Stomach (tissue), 9 donors: ENCODE measurements around the gene VAV3. TPM values are rescaled to one million over a fixed set of nuclear protein-coding genes. Genes with fewer than 3 reads are reported as not detected.

ENCODE experiments used
- DNase-seq, 2 donors: peaks; one replicate each; pipeline versions ENCODE4 v3.0.0 to v3.0.0-alpha.2; 2013 to 2019
- H3K27ac ChIP-seq, 5 donors: fragments of 200-600 bp in 4 of 5; sonication (generic) in 4 of 5; one replicate each; pipeline ENCODE4 v1.5.1; 2013 to 2019; ENCODE audit warnings: mild to moderate bottlenecking in 1 of 5, moderate library complexity in 1 of 5
- H3K27me3 ChIP-seq, 3 donors: fragments of 200-600 bp; sonication (generic); one replicate each; pipeline ENCODE4 v1.5.1; 2017 to 2019; ENCODE audit warnings: mixed run types in 1 of 3
- H3K36me3 ChIP-seq, 4 donors: fragments of 200-600 bp; sonication (generic); 1 replicate in 3 of 4; 2 replicates in 1 of 4; pipeline ENCODE4 v1.5.1; 2016 to 2019
- H3K4me1 ChIP-seq, 4 donors: fragments of 200-600 bp; sonication (generic); one replicate each; pipeline ENCODE4 v1.5.1; 2016 to 2019
- H3K4me3 ChIP-seq, 4 donors: fragments of 200-600 bp; sonication (generic) in 3 of 4; one replicate each; pipeline ENCODE4 v1.5.1; 2016 to 2019; ENCODE audit warnings: mild to moderate bottlenecking in 1 of 4
- H3K9me3 ChIP-seq, 4 donors: fragments of 200-600 bp; sonication (generic); one replicate each; pipeline ENCODE4 v1.5.1; 2016 to 2019
- EP300 ChIP-seq: sonication (generic); formaldehyde crosslinking; IDR thresholded peaks from one replicate; pipeline ENCODE4 v1.6.1; 2017; ENCODE audit warnings: antibody characterized with exemption
- POLR2A ChIP-seq, 4 donors: fragments of 450-650 bp; IDR thresholded peaks; one replicate each; pipeline ENCODE4 v1.6.1; 2016; ENCODE audit warnings: antibody characterized with exemption in 4 of 4, control low read depth in 2 of 4, mild to moderate bottlenecking in 1 of 4, moderate library complexity in 1 of 4
- POLR2AphosphoS5 ChIP-seq, 3 donors: sonication (generic); formaldehyde crosslinking; IDR thresholded peaks; one replicate each; pipeline ENCODE4 v1.6.1; 2016; ENCODE audit warnings: antibody characterized with exemption in 3 of 3
- WGBS, 5 donors: extraction: QIAGEN DNeasy Blood & Tissue Kit in 3 of 5; methylation state at CpG; one replicate each; pipeline versions ENCODE4 v1.1.5 to v1.1.7; 2013 to 2018; 5-methylcytosine and 5-hydroxymethylcytosine counted together
- intact Hi-C: fragments of 100-400 bp; cut with DNase I; formaldehyde crosslinking; loops from one replicate; pipeline ENCODE4 v1.15.1; 2023; ENCODE audit warnings: low total_unique reads
- polyA plus RNA-seq, 3 donors: library from polyadenylated mRNA; stranded (reverse); fragments of 200-250 nt; gene quantifications; one replicate each; pipeline ENCODE4 v1.2.3, GENCODE V29; 2013
- total RNA-seq, 5 donors: library from RNA; depleted of rRNA; stranded (reverse); fragments of >200 nt; gene quantifications; one replicate each; pipeline versions ENCODE4 v1.1.0 to v1.2.3, GENCODE V29; 2014 to 2016
- TF ChIP-seq, protein P1 (sequence below), 7 experiments: fragments of 450-650 bp in 4 of 7; fragments of 200-600 bp in 3 of 7; sonication (generic) in 3 of 7; IDR thresholded peaks; one replicate each; pipeline ENCODE4 v1.5.1; 2016 to 2019; ENCODE audit warnings: antibody characterized with exemption in 7 of 7, control low read depth in 2 of 7, mild to moderate bottlenecking in 1 of 7
- donor health status: healthy with polysubstance abuse.
- donor health status: Bipolar disorder and iron deficiency.
- donor health status: healthy.

Gene VAV3
- total and polyA plus RNA-seq, 8 donors: 5.7 to 29.3 (median 6.9) TPM

DNA sequence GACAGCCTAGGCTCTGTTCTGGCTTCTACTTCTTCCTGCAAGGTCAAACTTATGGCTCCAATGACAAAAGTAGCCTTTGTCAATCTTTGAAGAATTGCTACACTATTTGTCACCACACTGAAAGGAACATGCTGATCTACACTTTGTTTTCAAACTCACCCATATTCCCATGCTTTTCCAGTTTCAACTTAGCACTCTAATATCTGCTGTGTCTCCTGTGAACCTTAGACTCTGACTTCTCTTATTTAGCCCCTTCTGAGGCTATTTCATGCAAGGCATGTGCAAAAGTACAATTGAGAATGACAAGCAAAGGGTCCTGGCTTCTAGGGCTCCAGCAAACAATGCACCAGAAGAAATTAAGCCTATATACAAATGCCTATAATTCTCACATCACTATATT, 374.9 kb downstream of the VAV3 start:
- no peak overlapping the region for H3K4me3 ChIP-seq
- DNase-seq: no peak
- intact Hi-C loops: no loop called here
- H3K4me1 ChIP-seq: peaks cover 0 to 21% (median 4%) of the 10 kb centered on the region in 4 donors
- no peak overlapping the region for H3K27ac ChIP-seq
- no peaks in the 10 kb centered on the region for H3K27me3 ChIP-seq
- no peaks in the 10 kb centered on the region for H3K36me3 ChIP-seq
- TF ChIP-seq POLR2AphosphoS5 (IDR thresholded peaks at IDR 0.05): no peak
- TF ChIP-seq POLR2A (IDR thresholded peaks at IDR 0.05): no peak
- H3K9me3 ChIP-seq: no peaks in the 10 kb centered on the region

DNA sequence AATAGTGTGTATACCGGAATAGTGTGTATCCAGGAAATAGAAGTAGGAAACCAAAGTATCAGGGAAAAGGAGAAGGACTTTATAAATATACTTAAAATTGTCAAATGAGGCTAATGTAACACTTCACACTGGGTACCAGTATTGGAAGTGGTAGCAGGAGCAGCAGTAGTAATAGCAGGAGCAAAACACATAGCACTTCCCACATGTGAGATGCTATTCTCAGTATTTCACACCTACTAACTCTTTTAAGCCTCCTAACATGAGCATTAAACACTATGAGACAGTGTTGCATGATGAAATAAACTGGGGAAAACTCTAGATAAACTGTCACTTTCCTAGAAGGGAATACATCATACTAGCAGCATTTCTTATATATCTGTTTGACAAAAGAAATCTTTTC, 376.7 kb downstream of the VAV3 start:
- no peak for DNase-seq
- intact Hi-C loops: no loop called here
- no peak overlapping the region for H3K27ac ChIP-seq
- peaks cover 0 to 6% (median 0%) of the 10 kb centered on the region in 4 donors for H3K4me1 ChIP-seq
- 87 to 100% (median 97%) methylated on average over 1 of the region's 1 CpG for WGBS, 5 donors
- no peaks in the 10 kb centered on the region for H3K9me3 ChIP-seq
- TF ChIP-seq, protein P1, sequence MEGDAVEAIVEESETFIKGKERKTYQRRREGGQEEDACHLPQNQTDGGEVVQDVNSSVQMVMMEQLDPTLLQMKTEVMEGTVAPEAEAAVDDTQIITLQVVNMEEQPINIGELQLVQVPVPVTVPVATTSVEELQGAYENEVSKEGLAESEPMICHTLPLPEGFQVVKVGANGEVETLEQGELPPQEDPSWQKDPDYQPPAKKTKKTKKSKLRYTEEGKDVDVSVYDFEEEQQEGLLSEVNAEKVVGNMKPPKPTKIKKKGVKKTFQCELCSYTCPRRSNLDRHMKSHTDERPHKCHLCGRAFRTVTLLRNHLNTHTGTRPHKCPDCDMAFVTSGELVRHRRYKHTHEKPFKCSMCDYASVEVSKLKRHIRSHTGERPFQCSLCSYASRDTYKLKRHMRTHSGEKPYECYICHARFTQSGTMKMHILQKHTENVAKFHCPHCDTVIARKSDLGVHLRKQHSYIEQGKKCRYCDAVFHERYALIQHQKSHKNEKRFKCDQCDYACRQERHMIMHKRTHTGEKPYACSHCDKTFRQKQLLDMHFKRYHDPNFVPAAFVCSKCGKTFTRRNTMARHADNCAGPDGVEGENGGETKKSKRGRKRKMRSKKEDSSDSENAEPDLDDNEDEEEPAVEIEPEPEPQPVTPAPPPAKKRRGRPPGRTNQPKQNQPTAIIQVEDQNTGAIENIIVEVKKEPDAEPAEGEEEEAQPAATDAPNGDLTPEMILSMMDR (IDR thresholded peaks at IDR 0.05): no peak
- no peak for TF ChIP-seq POLR2AphosphoS5 (IDR thresholded peaks at IDR 0.05)
- TF ChIP-seq EP300: no peak
- no peak for TF ChIP-seq POLR2A (IDR thresholded peaks at IDR 0.05)
- H3K36me3 ChIP-seq: no peaks in the 10 kb centered on the region
- H3K4me3 ChIP-seq: no peak overlapping the region
- H3K27me3 ChIP-seq: no peaks in the 10 kb centered on the region

DNA sequence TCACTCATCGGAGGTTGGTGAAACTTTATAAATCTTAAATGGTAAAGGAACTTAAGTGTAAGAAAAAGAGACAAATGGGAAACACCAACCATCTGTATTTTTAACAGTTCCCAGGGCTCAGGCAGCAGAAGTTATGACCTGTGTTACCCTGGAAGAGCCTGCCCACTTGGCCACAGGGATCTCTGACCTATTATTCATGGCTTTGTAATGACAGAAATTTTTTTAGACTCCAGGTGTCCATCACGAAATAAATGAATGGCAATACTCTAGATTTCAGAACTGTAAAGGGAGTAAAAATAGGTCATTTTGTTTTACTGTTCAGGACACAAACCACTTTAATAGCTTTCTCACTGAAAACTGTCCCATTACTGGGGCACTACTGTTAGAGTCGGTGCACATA, 389.8 kb downstream of the VAV3 start:
- Histone ChIP-seq H3K4me1 (peaks cover 0 to 6% (median 0%) of the 10 kb centered on the region in 4 donors), H3K36me3 (peaks cover 0 to 5% (median 0%) of the 10 kb centered on the region in 4 donors), H3K27ac (no peak overlapping the region), H3K4me3 (no peak overlapping the region), H3K27me3 (no peaks in the 10 kb centered on the region), H3K9me3 (no peaks in the 10 kb centered on the region)
- DNase-seq: no peak
- 86 to 97% (median 94%) methylated on average over 3 of the region's 3 CpGs for WGBS, 5 donors
- intact Hi-C loops: no loop called here
- TF ChIP-seq POLR2AphosphoS5 (IDR thresholded peaks at IDR 0.05): no peak
- TF ChIP-seq, protein P1 (IDR thresholded peaks at IDR 0.05): no peak
- no peak for TF ChIP-seq EP300
- TF ChIP-seq POLR2A (IDR thresholded peaks at IDR 0.05): no peak

DNA sequence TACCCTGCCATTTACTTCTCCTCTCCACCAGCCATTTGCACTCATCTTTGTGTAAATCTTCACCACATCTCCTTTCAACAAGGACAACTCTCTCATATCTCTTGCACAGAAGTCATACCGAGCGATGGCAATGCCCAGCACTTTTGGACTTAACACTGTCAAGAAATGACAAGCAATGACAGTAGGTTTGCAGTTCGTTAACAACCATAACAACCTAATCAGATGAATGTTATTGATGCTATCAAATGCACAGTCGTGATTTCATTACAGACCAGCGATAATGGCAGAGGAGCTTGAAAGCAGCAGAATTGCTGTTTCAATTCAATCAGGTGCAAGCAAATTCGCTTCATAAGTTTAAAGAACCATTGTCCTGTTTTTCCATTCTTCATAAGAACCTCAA, 390.9 kb downstream of the VAV3 start:
- no peaks in the 10 kb centered on the region for H3K27me3 ChIP-seq
- peaks cover 0 to 6% (median 0%) of the 10 kb centered on the region in 4 donors for H3K4me1 ChIP-seq
- peaks cover 0 to 5% (median 0%) of the 10 kb centered on the region in 4 donors for H3K36me3 ChIP-seq
- no peak for DNase-seq
- intact Hi-C loops: no loop called here
- H3K4me3 ChIP-seq: no peak overlapping the region
- TF ChIP-seq EP300 (no peak), POLR2A (IDR thresholded peaks at IDR 0.05) (no peak), POLR2AphosphoS5 (IDR thresholded peaks at IDR 0.05) (no peak)
- TF ChIP-seq, protein P1 (IDR thresholded peaks at IDR 0.05): no peak
- WGBS, 5 donors: 88 to 96% (median 94%) methylated on average over 6 of the region's 6 CpGs
- no peaks in the 10 kb centered on the region for H3K9me3 ChIP-seq
- H3K27ac ChIP-seq: no peak overlapping the region

DNA sequence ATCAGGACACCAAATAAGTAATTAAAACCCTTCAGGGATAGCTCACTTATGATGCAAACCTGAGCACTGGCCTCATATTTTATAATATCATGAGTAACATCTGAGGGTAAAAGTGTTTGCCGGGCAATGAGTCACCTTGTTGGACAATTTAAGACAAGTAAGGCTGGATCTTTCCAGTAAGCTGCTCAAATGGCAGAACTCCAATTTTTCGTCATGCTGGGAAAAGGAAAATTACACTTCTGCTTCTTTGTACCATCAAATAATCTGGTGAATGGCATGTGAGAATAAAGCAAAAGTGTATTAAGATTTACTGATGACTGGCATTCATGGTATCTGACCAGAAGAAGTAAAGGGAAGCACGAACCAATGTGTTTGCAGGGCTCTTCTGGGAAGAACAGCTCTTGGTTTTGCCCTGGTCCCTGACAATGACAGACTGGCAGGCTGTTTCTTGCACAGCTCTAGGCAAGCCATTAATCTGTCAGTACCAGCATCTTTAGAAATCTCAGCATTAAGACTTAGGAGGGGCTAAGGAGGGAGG, 392.2 kb downstream of the VAV3 start:
- Histone ChIP-seq H3K36me3 (peaks cover 0 to 5% (median 0%) of the 10 kb centered on the region in 4 donors), H3K9me3 (no peaks in the 10 kb centered on the region), H3K4me1 (peaks cover 0 to 6% (median 0%) of the 10 kb centered on the region in 4 donors), H3K4me3 (no peak overlapping the region), H3K27ac (no peak overlapping the region), H3K27me3 (no peaks in the 10 kb centered on the region)
- peak in 1 of 2 donors; percentile 17 for DNase-seq
- WGBS, 5 donors: 42 to 62% (median 55%) methylated on average over 3 of the region's 3 CpGs
- intact Hi-C loops: no loop called here
- TF ChIP-seq POLR2AphosphoS5 (IDR thresholded peaks at IDR 0.05) (peak in 1 of 3 donors; percentile 35), EP300 (no peak)
